ENCODE data around the gene SORCS2.

SORCS2 gene

DNA sequence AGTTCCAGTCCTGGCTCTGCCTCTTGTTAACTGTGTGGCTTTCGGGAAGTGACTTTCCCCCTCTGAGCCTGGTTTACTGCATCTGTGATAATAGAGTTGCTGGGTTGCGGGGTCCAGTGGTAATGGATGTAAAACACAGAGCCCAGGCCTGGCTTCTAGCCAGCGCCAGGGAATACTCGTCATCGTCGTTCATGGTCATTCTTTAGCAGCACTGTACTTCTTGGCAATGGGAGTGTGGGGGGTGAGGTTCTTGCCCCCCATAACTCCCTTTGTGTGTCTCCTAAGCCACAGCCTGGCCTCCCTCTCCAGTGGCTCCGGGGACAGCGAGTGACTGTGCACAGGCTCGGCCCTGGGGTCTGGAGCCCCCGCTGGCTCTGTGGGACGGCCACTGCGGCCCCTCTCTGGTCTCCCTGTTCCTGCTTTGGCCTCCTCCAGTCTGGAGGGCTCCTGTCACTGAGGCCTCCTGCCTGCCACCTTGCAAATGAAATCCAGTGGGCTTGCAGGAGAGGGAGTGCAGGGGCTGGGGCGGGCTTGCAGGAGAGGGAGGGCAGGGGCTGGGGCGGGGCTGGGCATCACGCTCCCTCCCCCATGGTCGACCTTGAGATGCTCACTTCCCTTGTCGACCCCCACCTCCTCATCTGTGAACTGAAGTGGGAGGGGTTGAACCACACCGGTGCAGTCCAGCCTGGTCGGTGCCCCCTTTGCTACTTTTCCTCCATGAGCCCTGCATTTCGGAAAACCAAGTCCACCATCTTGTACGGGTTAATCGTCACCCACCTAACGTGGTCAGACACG lies 229.2 kb downstream of the SORCS2 start:
- Histone ChIP-seq H2AFZ (ENCODE audit: low read depth, low read length) (no peak overlapping the region), H3K27ac (ENCODE audit: low read length) (no peak overlapping the region), H3K79me2 (ENCODE audit: low read length) (no peaks in the 10 kb centered on the region), H3K27me3 (ENCODE audit: low read depth, low read length) (no peaks in the 10 kb centered on the region), H3K36me3 (replicated peaks; ENCODE audit: low read depth, low read length) (no peaks in the 10 kb centered on the region), H3K4me2 (ENCODE audit: low read length) (no peak overlapping the region), H4K20me1 (ENCODE audit: insufficient read depth, low read length) (no peaks in the 10 kb centered on the region), H3K4me1 (ENCODE audit: low read length) (no peaks in the 10 kb centered on the region), H3K9me3 (ENCODE audit: insufficient read depth, low read length) (no peaks in the 10 kb centered on the region), H3K4me3 (ENCODE audit: low read length) (no peak overlapping the region), H3K9ac (ENCODE audit: low read length) (no peak overlapping the region)
- no peak for TF ChIP-seq EZH2phosphoT487 (IDR thresholded peaks at IDR 0.05; ENCODE audit: low read depth)
- TF ChIP-seq, protein P1, sequence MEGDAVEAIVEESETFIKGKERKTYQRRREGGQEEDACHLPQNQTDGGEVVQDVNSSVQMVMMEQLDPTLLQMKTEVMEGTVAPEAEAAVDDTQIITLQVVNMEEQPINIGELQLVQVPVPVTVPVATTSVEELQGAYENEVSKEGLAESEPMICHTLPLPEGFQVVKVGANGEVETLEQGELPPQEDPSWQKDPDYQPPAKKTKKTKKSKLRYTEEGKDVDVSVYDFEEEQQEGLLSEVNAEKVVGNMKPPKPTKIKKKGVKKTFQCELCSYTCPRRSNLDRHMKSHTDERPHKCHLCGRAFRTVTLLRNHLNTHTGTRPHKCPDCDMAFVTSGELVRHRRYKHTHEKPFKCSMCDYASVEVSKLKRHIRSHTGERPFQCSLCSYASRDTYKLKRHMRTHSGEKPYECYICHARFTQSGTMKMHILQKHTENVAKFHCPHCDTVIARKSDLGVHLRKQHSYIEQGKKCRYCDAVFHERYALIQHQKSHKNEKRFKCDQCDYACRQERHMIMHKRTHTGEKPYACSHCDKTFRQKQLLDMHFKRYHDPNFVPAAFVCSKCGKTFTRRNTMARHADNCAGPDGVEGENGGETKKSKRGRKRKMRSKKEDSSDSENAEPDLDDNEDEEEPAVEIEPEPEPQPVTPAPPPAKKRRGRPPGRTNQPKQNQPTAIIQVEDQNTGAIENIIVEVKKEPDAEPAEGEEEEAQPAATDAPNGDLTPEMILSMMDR (IDR thresholded peaks at IDR 0.05; ENCODE audit: low read depth, low read length) = no peak

DNA sequence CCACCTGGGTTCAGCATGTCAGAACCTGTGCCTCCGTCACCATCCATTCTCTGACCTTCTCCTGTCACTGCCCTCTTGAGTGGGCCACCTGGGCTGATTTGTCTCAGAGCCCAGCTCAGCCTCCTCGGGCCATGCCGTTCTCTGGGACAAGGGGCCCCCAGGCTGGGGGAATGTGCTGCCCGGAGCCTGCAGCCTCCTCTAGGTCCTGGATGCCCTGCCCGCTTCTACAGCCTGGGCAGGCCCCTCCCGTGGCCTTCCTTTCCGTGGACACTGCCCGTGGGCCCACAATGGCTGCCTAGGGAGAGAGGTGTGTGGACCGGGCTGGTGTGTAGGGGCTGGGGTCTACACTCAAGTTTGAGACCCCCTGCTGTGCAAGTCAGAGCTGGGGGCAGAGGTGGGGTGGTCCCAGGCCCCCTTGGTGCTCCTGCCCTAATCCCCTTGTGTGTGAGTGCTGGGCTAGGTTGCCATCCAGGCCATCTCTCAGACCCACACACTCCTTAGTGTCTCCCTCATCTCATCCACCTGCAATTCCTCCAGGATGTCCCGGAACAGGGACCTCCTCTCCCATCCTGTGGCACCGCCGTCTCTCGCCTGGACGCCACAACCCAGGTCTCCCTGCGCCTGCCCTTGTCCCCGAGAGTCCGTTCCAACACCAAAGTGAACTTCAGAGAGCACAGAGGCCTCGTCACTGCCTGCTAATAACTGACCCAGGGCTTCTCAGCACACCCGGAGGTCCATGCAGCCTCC lies 230.0 kb downstream of the SORCS2 start:
- H3K36me3 ChIP-seq (replicated peaks; ENCODE audit: low read depth, low read length) = no peaks in the 10 kb centered on the region
- no peaks in the 10 kb centered on the region for H4K20me1 ChIP-seq (ENCODE audit: insufficient read depth, low read length)
- H3K4me3 ChIP-seq (ENCODE audit: low read length) = no peak overlapping the region
- TF ChIP-seq, protein P1 (IDR thresholded peaks at IDR 0.05; ENCODE audit: low read depth, low read length) = no peak
- no peak for TF ChIP-seq EZH2phosphoT487 (IDR thresholded peaks at IDR 0.05; ENCODE audit: low read depth)
- no peak overlapping the region for H3K27ac ChIP-seq (ENCODE audit: low read length)
- no peaks in the 10 kb centered on the region for H3K27me3 ChIP-seq (ENCODE audit: low read depth, low read length)
- H3K4me2 ChIP-seq (ENCODE audit: low read length) = no peak overlapping the region
- no peaks in the 10 kb centered on the region for H3K9me3 ChIP-seq (ENCODE audit: insufficient read depth, low read length)
- no peaks in the 10 kb centered on the region for H3K79me2 ChIP-seq (ENCODE audit: low read length)
- no peak overlapping the region for H2AFZ ChIP-seq (ENCODE audit: low read depth, low read length)
- no peak overlapping the region for H3K9ac ChIP-seq (ENCODE audit: low read length)
- no peaks in the 10 kb centered on the region for H3K4me1 ChIP-seq (ENCODE audit: low read length)

DNA sequence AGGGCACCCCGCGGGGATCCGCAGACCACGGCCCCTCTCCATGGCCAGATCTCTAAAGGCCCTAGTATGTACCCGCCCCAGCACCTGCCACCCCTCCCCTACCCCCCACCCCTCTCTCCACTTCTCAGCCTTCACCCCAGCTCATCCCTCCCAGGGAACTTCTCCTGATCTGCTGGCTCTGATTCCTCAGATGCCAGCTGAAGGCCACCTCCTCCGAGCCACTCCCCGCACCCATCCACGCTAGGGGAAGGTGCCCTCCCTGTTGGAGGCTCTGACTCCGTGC lies 230.5 kb downstream of the SORCS2 start:
- H3K27ac ChIP-seq (ENCODE audit: low read length) = no peak overlapping the region
- no peaks in the 10 kb centered on the region for H3K27me3 ChIP-seq (ENCODE audit: low read depth, low read length)
- H3K9me3 ChIP-seq (ENCODE audit: insufficient read depth, low read length) = no peaks in the 10 kb centered on the region
- no peaks in the 10 kb centered on the region for H3K4me1 ChIP-seq (ENCODE audit: low read length)
- no peaks in the 10 kb centered on the region for H4K20me1 ChIP-seq (ENCODE audit: insufficient read depth, low read length)
- no peaks in the 10 kb centered on the region for H3K79me2 ChIP-seq (ENCODE audit: low read length)
- no peak overlapping the region for H2AFZ ChIP-seq (ENCODE audit: low read depth, low read length)
- H3K4me3 ChIP-seq (ENCODE audit: low read length) = no peak overlapping the region
- no peaks in the 10 kb centered on the region for H3K36me3 ChIP-seq (replicated peaks; ENCODE audit: low read depth, low read length)
- TF ChIP-seq, protein P1 (IDR thresholded peaks at IDR 0.05; ENCODE audit: low read depth, low read length) = no peak
- no peak for TF ChIP-seq EZH2phosphoT487 (IDR thresholded peaks at IDR 0.05; ENCODE audit: low read depth)
- H3K9ac ChIP-seq (ENCODE audit: low read length) = no peak overlapping the region
- H3K4me2 ChIP-seq (ENCODE audit: low read length) = no peak overlapping the region

DNA sequence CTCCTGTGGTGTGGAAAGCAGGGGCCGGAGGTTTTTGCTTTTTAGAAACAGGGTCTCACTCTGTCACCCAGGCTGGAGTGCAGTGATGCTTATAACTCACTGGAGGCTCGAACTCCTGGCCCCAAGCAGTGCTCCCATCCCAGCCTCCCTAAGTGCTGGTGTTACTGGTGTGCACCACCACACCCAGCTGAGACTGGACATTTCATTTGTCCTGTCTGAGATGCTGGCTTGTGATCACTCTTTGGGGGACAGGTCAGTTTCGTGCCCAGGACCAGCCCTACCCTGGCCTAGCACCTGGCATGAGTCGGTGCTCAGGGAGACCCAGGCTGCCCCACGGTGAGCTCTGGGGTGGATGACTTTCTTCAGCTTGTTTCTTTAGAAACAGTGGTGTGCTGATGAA lies 231.1 kb downstream of the SORCS2 start:
- Histone ChIP-seq H2AFZ (ENCODE audit: low read depth, low read length) (no peak overlapping the region), H3K4me1 (ENCODE audit: low read length) (no peaks in the 10 kb centered on the region), H3K36me3 (replicated peaks; ENCODE audit: low read depth, low read length) (no peaks in the 10 kb centered on the region), H3K4me2 (ENCODE audit: low read length) (no peak overlapping the region), H3K9ac (ENCODE audit: low read length) (no peak overlapping the region), H3K4me3 (ENCODE audit: low read length) (no peak overlapping the region), H3K9me3 (ENCODE audit: insufficient read depth, low read length) (no peaks in the 10 kb centered on the region), H3K27ac (ENCODE audit: low read length) (no peak overlapping the region), H3K79me2 (ENCODE audit: low read length) (no peaks in the 10 kb centered on the region), H3K27me3 (ENCODE audit: low read depth, low read length) (no peaks in the 10 kb centered on the region), H4K20me1 (ENCODE audit: insufficient read depth, low read length) (no peaks in the 10 kb centered on the region)
- TF ChIP-seq, protein P1 (IDR thresholded peaks at IDR 0.05; ENCODE audit: low read depth, low read length) = no peak
- TF ChIP-seq EZH2phosphoT487 (IDR thresholded peaks at IDR 0.05; ENCODE audit: low read depth) = no peak
